ENCODE results near the gene TMEM187. TPM values are rescaled to one million over a fixed set of nuclear protein-coding genes. Genes with fewer than 3 reads are reported as not detected.

Gene TMEM187
- total and polyA plus RNA-seq, 10 of the 15 experiments (the other 5 are each of a cell fraction or from before 2014, with no cell fraction given): 0.45 to 8.5 (median 4.1) TPM

GRCh38 chrX:153967536-153968224, 4.9 kb upstream of the TMEM187 start:
- CTCF ChIA-PET: interaction anchor here (0.6 to 5.9 kb wide), 14 partner anchors 8 to 51 kb away, joined by 3 to 40 read pairs (median 4); no protein-coding TSS in a partner anchor
- TSS peak; percentile 29 for BruUV-seq (replicated peaks)
- TF ChIP-seq HDGF (IDR thresholded peaks at IDR 0.05): peak; percentile 37; the same call in 1 of the 2 replicates
- TF ChIP-seq IRF5 (IDR thresholded peaks at IDR 0.05; ENCODE audit: borderline replicate concordance): no peak
- H3K36me3 ChIP-seq (ENCODE audit: control insufficient read depth in 2 of 2, insufficient read depth in 2 of 2, low read length in 1 of 2): peaks cover 6 to 10% of the 10 kb centered on the region in 2 experiments
- SMC1A ChIA-PET (ENCODE audit: uncharacterized antibody, unreplicated experiment): interaction anchor here (0.5 to 4.7 kb wide), 10 partner anchors 13 to 53 kb away, joined by 3 to 21 read pairs (median 4); partner anchors contain the start of gene ARHGAP4
- FAIRE-seq (no peak), DNase-seq (ENCODE audit: low read depth, low spot score) (no peak), ATAC-seq (no peak)
- H2AFZ ChIP-seq (ENCODE audit: control insufficient read depth, low read depth, low read length): no peak overlapping the region
- peak overlapping the region; percentile 80 for H3K4me3 ChIP-seq
- RAD21 ChIA-PET (ENCODE audit: unreplicated experiment): interaction anchor here (0.9 to 6.4 kb wide), 10 partner anchors 13 to 125 kb away, joined by 3 to 48 read pairs (median 6); partner anchors contain the start of gene ARHGAP4
- 46% methylated on average over 16 of the region's 16 CpGs for WGBS (ENCODE audit: insufficient coverage, insufficient replicate concordance, low lambda C conversion rate, missing lambda C conversion rate)
- peak overlapping the region; percentile 81 for H3K4me2 ChIP-seq (ENCODE audit: control insufficient read depth, insufficient read depth)
- H3K27ac ChIP-seq (ENCODE audit: control insufficient read depth, insufficient read depth): peak overlapping the region; percentile 50
- in situ Hi-C loops (cut with MboI) (loop anchor here (10.0 kb wide), 1 partner anchor 1013 kb away; no protein-coding TSS in a partner anchor), intact Hi-C loops (cut with micrococcal nuclease; ENCODE audit: unreplicated experiment) (no loop called here)
- no peaks in the 10 kb centered on the region for H3K9me3 ChIP-seq (replicated peaks; ENCODE audit: control insufficient read depth, insufficient read depth, low read length)
- peaks cover 70% of the 10 kb centered on the region for H3K79me2 ChIP-seq (ENCODE audit: control insufficient read depth, insufficient read depth, low read length)
- no peaks in the 10 kb centered on the region for H3K27me3 ChIP-seq (replicated peaks in 1 of 2; ENCODE audit: control insufficient read depth in 2 of 2, insufficient read depth in 2 of 2, low read length in 1 of 2)
- POLR2A ChIA-PET: interaction anchor here (0.9 to 7.9 kb wide), 8 partner anchors 14 to 62 kb away, joined by 3 to 68 read pairs (median 5); partner anchors contain the start of gene ARHGAP4
- peaks cover 9% of the 10 kb centered on the region for H3K4me1 ChIP-seq (ENCODE audit: control insufficient read depth, insufficient read depth, low read length)
- peak overlapping the region; percentile 74 for H3K9ac ChIP-seq (ENCODE audit: control insufficient read depth, insufficient read depth, low read length)
- no peaks in the 10 kb centered on the region; the same call in 1 of the 2 replicates for H4K20me1 ChIP-seq (ENCODE audit: control insufficient read depth, insufficient read depth)

Measured in GM12878 (cell line).